GM12865 (cell line): ENCODE results near the gene ARHGEF3.

ENCODE experiments used
- DNase-seq: peaks from one replicate; pipeline ENCODE4 v3.0.0; 2010; ENCODE audit warnings: low read depth
- H3K4me3 ChIP-seq: 2 replicates; pipeline ENCODE4 v1.5.1; 2011; ENCODE audit warnings: mild to moderate bottlenecking, low read depth, low read length, control low read depth
- TF ChIP-seq, protein P1 (sequence below): IDR thresholded peaks from 2 replicates; pipeline ENCODE4 v1.5.1; 2011; ENCODE audit warnings: low read length, control low read depth, low read depth, inconsistent platforms; ENCODE audit not compliant: insufficient read depth; ENCODE audit errors: missing control alignments

Gene ARHGEF3

DNA sequence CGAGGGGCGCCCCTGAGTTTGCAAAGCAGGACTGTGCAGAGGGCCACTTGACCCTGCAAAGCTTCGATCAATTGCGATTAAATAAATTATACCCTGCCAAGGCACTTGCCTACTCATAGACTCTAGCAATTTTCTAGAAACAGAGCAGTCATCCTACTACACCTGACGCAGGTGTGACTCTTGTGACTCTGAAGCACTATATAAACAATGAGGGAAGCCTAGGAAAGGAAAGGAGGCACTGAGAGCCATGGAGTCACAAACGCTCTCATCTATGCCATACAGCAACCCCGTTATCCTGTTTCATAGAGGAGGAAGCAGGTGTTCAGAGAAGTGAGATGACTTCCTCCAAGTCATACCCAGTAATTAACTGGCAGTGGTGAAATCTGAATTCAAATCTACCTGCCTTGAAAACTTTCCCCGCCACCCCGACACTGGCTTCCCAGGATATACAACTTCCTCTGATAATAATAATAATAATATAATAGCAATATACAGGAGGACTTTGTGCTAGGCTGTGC lies 14.4 kb downstream of the ARHGEF3 start:
- DNase-seq: no peak
- H3K4me3 ChIP-seq: no peak overlapping the region
- TF ChIP-seq, protein P1, sequence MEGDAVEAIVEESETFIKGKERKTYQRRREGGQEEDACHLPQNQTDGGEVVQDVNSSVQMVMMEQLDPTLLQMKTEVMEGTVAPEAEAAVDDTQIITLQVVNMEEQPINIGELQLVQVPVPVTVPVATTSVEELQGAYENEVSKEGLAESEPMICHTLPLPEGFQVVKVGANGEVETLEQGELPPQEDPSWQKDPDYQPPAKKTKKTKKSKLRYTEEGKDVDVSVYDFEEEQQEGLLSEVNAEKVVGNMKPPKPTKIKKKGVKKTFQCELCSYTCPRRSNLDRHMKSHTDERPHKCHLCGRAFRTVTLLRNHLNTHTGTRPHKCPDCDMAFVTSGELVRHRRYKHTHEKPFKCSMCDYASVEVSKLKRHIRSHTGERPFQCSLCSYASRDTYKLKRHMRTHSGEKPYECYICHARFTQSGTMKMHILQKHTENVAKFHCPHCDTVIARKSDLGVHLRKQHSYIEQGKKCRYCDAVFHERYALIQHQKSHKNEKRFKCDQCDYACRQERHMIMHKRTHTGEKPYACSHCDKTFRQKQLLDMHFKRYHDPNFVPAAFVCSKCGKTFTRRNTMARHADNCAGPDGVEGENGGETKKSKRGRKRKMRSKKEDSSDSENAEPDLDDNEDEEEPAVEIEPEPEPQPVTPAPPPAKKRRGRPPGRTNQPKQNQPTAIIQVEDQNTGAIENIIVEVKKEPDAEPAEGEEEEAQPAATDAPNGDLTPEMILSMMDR: no peak

DNA sequence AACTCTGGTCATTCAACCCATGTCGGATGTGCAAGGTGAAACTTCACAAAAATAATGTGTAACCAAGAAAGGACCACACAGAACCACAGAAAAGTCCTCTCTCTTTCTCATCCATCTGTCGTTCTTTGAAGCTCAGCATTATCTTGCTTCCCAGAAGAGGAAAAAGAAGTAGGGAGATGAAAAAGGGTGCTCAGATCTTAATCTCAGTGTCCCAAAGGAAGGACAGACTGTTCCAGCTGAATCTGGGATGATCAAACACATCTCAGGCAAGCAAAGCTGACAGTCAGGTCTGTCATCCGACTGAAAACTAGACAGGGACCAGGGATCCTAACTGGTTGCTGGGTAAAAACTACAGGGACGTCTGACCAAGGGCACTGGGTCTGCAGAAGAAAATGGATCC lies 16.2 kb downstream of the ARHGEF3 start:
- no peak for DNase-seq
- TF ChIP-seq, protein P1: no peak
- no peak overlapping the region for H3K4me3 ChIP-seq

DNA sequence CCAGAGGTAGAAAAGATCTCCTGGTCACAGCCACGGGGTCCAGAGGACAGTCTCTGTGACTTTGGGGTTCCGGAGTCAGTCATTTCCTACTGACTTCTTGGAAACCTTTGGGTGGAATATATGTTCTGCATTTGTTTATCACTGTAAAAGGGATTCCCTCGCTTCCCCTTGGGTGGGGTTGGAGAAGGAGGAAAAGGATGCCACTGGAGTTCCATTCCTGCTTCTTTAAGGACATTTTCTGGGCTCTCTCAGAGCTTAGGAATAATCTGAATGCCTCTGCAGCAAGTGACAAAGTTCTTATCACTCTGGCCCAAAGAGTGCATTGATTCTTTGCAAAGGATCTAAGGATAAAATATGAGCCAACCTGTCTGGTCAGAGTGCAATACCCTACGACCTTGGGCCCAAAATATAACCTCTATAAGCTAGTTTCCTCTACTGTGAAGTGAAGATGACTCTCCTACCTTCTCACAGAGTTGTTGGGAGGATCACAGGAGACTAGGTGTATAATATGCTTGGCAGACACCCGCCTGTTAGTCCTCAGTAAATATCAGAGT lies 17.2 kb downstream of the ARHGEF3 start:
- TF ChIP-seq, protein P1: no peak
- H3K4me3 ChIP-seq: no peak overlapping the region
- no peak for DNase-seq

DNA sequence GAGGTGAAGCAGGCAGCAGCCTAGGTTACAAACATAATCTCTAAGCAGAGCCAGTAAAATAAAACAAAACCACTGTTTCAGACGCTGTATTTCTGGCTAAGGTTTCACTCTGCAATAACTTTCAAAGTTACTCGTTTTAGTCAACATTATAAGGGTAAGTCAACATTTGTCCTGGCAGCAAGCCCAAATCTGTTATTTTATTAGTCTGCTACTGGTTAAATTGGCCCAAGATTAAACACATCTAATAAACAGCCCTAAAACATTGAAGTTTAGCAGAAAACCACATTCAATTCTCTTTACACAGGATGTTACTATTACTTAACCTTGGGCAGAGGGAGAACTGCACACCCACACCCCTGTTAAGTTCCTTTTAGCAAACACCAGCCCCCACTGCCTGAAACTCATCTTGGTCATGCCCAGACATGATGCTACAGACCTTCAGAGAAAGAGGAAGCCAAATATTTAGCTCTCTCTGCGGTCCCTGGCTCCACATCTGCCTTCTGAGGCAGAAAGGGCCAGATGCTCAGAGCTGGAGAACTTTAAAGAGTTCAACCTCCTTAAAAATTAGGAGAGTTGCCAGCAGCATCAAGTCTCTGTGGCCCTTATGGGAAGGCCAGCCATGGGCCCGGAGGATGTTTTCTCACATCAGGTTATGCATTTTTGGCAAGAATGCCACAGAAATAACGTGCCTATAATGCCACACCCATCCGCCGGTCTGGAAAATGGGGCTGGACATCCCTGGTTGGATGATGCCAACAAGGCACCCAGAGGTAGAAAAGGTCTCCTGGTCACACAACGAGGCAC lies 17.9 kb downstream of the ARHGEF3 start:
- H3K4me3 ChIP-seq: peak overlapping the region; percentile 41
- DNase-seq: peak; percentile 95
- TF ChIP-seq, protein P1: no peak

DNA sequence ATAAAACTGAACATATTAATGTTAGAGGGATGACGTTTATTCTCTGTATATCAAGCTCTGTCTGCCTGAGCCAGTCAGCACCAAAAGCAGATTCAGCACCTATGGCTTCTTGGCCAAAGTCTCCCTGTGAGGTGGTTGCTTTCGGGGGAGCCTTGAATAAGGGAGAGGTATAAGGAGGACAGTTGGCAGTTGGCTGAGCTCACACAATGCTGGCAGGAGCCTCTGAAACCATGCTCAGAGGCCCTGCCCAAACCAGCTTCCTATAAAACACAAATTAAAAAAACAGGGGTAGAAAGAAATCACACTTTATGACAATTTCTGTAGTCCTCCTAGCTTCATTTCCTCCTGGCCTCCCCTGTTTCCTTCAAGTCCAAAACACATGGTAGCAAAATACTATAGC lies 18.8 kb downstream of the ARHGEF3 start:
- TF ChIP-seq, protein P1: no peak
- no peak for DNase-seq
- H3K4me3 ChIP-seq: no peak overlapping the region

DNA sequence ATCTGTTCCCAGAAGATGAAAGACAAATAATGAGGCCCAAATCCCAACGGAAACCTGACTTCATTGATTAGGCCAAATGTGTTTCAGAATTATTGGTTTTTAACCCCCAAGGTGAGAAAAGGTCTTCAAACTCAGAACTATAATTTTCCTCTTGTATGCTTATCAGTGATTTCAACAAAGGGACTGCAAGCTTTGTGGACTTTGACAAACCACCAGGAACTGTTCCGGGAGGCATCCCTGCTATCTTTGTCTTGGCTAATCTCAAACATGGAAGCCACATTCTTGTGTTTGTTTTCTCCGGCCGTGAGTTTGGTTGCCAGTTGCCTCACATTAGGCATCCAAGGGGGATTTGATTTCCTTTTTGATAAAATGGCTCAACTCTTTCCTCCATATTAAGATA lies 19.5 kb downstream of the ARHGEF3 start:
- TF ChIP-seq, protein P1: no peak
- no peak overlapping the region for H3K4me3 ChIP-seq
- DNase-seq: no peak
